Measurements from ENCODE around the gene PRRT3. TPM values are rescaled to one million over a fixed set of nuclear protein-coding genes. Genes with fewer than 3 reads are reported as not detected.
"Not testable (repeated sequence)": the region's sequence is repeated elsewhere in the genome, so short reads cannot be mapped to it uniquely, and the experiment has no call there.

PRRT3 gene
- total and polyA plus RNA-seq, 5 donors, result 1.2 to 2.1 (median 1.5) TPM

DNA sequence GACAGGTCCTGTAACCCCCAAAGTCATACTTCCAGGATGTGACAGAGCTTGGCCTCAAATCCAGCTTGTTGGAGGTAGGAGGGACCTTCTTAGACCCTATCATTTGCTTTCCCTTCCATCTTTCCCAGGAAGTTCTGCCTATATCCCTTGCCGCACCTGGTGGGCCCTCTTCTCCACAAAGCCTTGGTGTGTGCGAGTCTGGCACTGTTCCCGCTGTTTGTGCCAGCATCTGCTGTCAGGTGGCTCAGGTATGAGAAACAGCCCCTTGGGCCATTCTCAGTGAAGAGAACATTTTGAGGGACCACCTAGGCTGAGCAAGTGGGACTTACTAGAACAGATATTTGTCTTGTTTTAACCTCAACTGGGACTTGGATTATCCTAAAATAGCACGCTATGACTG lies 48.3 kb downstream of the PRRT3 start:
- H3K4me3 ChIP-seq (ENCODE audit: low read length), result no peak overlapping the region
- H3K27ac ChIP-seq (ENCODE audit: low read length), result no peak overlapping the region
- 93% methylated on average over 4 of the region's 4 CpGs for WGBS
- no peaks in the 10 kb centered on the region for H3K4me1 ChIP-seq (ENCODE audit: control insufficient read depth, insufficient read depth, low read length)
- H3K27me3 ChIP-seq (ENCODE audit: control insufficient read depth, insufficient read depth), result no peaks in the 10 kb centered on the region
- DNase-seq (no peak), ATAC-seq (no peak)
- H3K9me3 ChIP-seq (ENCODE audit: control insufficient read depth, low read length), result no peaks in the 10 kb centered on the region
- intact Hi-C loops (cut with DNase I), result no loop called here

- no peak overlapping the region for H3K4me3 ChIP-seq (ENCODE audit: low read length)
- intact Hi-C loops (cut with DNase I), result no loop called here
- no peaks in the 10 kb centered on the region for H3K9me3 ChIP-seq (ENCODE audit: control insufficient read depth, low read length)
- ATAC-seq, result peak in 1 of 2 donors; percentile 61
- peaks cover 3% of the 10 kb centered on the region for H3K4me1 ChIP-seq (ENCODE audit: control insufficient read depth, insufficient read depth, low read length)
- H3K27ac ChIP-seq (ENCODE audit: low read length), result no peak overlapping the region
- DNase-seq, result no peak
- 26% methylated on average over 4 of the region's 4 CpGs for WGBS
- H3K27me3 ChIP-seq (ENCODE audit: control insufficient read depth, insufficient read depth), result no peaks in the 10 kb centered on the region
Observed at GRCh38 chr3:9903238-9903624, 49.0 kb downstream of the PRRT3 start.

- intact Hi-C loops (cut with DNase I), result no loop called here
- peak; percentile 44 for ATAC-seq
- Histone ChIP-seq H3K27me3 (ENCODE audit: control insufficient read depth, insufficient read depth) (no peaks in the 10 kb centered on the region), H3K27ac (ENCODE audit: low read length) (no peak within 1 kb of the TSS), H3K9me3 (ENCODE audit: control insufficient read depth, low read length) (no peaks in the 10 kb centered on the region), H3K4me1 (ENCODE audit: control insufficient read depth, insufficient read depth, low read length) (peaks cover 3% of the 10 kb centered on the region), H3K4me3 (ENCODE audit: low read length) (no peak within 1 kb of the TSS)
- DNase-seq, result peak in 1 of 3 donors; percentile 59
- WGBS, result 55% methylated on average over 13 of the region's 13 CpGs
Observed at GRCh38 chr3:9902372-9903237, 49.6 kb downstream of the PRRT3 start, which contains the start of gene IL17RE. Gene IL17RE, plus strand, starts transcription at chr3:9902848. Its CDS starts 85 bp downstream, at chr3:9902933.

DNA sequence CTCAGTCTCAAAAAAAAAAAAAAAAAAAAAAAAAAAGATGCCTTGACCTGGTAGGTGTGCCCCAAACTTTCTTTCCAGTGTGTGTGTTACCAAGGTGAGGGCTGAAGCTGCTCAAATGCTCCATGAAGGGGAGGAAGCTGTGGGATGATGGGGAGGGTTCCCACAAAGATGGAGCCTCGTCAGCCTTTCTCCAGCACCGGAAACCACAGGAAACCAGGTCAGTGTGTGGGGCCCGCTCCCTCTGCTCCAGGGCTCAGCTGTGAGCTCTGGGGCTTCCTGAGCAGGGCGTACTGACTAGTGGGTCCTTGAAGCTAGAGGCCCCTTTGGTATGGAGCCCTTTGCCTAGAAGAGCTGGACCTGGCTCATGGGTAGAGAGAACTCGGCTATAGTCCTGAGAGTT lies 50.2 kb downstream of the PRRT3 start:
- H3K4me3 ChIP-seq (ENCODE audit: low read length), result no peak overlapping the region
- H3K27me3 ChIP-seq (ENCODE audit: control insufficient read depth, insufficient read depth), result no peaks in the 10 kb centered on the region
- intact Hi-C loops (cut with DNase I), result no loop called here
- 73% methylated on average over 5 of the region's 5 CpGs for WGBS
- H3K9me3 ChIP-seq (ENCODE audit: control insufficient read depth, low read length), result no peaks in the 10 kb centered on the region
- no peak for ATAC-seq
- no peak overlapping the region for H3K27ac ChIP-seq (ENCODE audit: low read length)
- no peak for DNase-seq
- peaks cover 3% of the 10 kb centered on the region for H3K4me1 ChIP-seq (ENCODE audit: control insufficient read depth, insufficient read depth, low read length)

DNA sequence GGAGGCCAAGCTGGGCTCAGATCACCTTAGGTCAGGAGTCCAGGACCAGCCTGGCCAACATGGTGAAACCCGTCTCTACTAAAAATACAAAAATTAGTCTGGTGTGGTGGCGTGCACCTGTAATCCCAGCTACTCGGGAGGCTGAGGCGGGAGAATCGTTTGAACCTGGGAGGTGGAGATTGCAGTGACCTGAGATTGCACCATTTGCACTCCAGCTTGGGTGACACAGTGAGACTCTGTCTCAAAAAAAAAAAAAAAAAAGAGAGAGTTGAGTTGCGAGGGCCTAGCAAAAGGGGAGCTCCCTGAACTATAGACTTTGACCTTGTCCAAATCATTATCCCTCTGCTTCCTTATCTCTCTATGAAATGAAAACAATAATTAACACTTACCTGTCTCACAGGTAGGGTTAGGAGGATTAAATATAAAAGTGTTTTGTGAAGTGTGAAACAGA lies 51.2 kb downstream of the PRRT3 start:
- 93% methylated on average over 6 of the region's 6 CpGs for WGBS
- H3K4me1 ChIP-seq (ENCODE audit: control insufficient read depth, insufficient read depth, low read length); H3K27ac ChIP-seq (ENCODE audit: low read length); H3K9me3 ChIP-seq (ENCODE audit: control insufficient read depth, low read length); intact Hi-C loops (cut with DNase I); H3K27me3 ChIP-seq (ENCODE audit: control insufficient read depth, insufficient read depth); DNase-seq; ATAC-seq; H3K4me3 ChIP-seq (ENCODE audit: low read length): not testable (repeated sequence)

DNA sequence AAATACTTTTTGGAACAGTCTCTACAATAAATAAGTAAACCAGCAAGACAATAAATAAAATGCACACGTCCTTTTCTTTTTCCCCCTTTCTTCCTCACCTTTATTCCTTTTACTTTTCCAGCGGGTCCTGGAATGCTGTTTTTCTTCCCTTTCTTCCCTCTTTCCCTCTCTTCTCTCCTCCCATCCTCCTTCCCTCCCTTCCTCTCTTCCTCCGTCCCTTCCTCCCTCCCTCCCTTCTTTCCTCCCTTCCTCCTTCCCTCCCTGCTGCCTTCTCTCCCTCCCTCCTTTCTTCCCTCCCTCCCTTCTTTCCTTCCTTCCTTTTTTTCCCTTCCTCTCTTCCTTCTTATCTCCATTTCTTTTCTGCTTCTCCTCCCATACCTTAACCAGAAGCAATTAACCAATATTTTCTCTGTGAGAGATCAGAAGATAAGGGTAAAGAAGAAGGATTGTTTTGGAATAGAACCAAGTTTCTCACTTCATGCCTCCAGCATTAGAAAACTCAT lies 52.9 kb downstream of the PRRT3 start:
- 51% methylated on average over 3 of the region's 3 CpGs for WGBS
- Histone ChIP-seq H3K27me3 (ENCODE audit: control insufficient read depth, insufficient read depth) (no peaks in the 10 kb centered on the region), H3K27ac (ENCODE audit: low read length) (no peak overlapping the region), H3K4me3 (ENCODE audit: low read length) (no peak overlapping the region), H3K9me3 (ENCODE audit: control insufficient read depth, low read length) (no peaks in the 10 kb centered on the region), H3K4me1 (ENCODE audit: control insufficient read depth, insufficient read depth, low read length) (peaks cover 3% of the 10 kb centered on the region)
- intact Hi-C loops (cut with DNase I), result no loop called here
- ATAC-seq, result no peak
- no peak for DNase-seq

- intact Hi-C loops (cut with DNase I), result no loop called here
- Histone ChIP-seq H3K9me3 (ENCODE audit: control insufficient read depth, low read length) (no peaks in the 10 kb centered on the region), H3K27me3 (ENCODE audit: control insufficient read depth, insufficient read depth) (no peaks in the 10 kb centered on the region), H3K27ac (ENCODE audit: low read length) (no peak overlapping the region), H3K4me3 (ENCODE audit: low read length) (no peak overlapping the region), H3K4me1 (ENCODE audit: control insufficient read depth, insufficient read depth, low read length) (peaks cover 3% of the 10 kb centered on the region)
- ATAC-seq, result no peak
- WGBS, result 71% methylated on average over 8 of the region's 8 CpGs
- DNase-seq, result no peak
Observed at GRCh38 chr3:9898467-9899241, 53.6 kb downstream of the PRRT3 start.

DNA sequence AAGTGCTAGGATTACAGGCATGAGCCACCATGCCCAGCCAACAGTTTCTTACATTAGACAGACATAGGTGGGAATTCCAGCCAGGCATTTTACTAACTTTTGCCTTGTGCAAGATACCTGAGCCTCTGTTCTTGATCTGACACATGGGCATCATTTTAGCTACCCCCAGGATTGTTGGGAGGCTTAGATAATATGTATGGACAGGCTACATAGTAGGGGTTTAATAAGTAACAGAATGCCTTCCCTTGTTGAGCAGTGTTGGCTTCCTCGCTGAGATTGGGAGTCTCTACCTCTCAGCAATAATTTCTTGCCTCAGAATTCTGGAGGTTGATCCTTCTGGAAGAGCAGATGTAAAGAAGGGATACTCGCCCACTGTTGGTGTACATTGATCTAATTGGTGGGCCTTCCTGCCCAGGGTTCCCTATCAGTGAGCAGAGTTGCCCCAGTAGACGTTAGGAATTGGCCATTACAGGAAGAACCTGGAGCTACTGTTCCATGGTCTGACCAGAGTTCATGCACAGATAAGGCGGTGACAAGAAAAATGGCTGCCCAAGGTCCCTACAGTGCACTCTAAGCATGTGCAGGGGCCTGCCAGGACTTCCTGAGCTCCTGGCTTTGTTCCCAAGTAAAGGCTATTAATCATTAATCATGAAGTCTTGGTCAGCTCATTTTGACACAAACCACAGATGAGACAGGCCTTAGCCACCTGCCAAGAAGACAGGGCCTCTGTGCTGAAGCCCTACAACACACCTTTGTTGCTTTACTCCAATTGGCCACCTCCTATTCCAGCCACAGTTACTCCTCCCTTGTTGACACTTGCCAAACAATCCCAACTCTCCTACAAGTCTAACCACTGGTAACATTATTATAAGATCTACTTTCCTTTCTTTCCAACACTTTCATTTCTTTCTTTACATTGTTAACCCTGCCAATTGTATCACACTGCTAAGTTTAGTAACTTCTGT lies 54.5 kb downstream of the PRRT3 start:
- H3K27me3 ChIP-seq (ENCODE audit: control insufficient read depth, insufficient read depth), result no peaks in the 10 kb centered on the region
- ATAC-seq, result peak; percentile 47 to 49
- intact Hi-C loops (cut with DNase I), result no loop called here
- no peak overlapping the region for H3K4me3 ChIP-seq (ENCODE audit: low read length)
- 52% methylated on average over 4 of the region's 4 CpGs for WGBS
- no peak for DNase-seq
- peaks cover 3% of the 10 kb centered on the region for H3K4me1 ChIP-seq (ENCODE audit: control insufficient read depth, insufficient read depth, low read length)
- H3K27ac ChIP-seq (ENCODE audit: low read length), result no peak overlapping the region
- H3K9me3 ChIP-seq (ENCODE audit: control insufficient read depth, low read length), result no peaks in the 10 kb centered on the region

GRCh38 chr3:9896755-9897407 lies 55.3 kb downstream of the PRRT3 start:
- H3K27me3 ChIP-seq (ENCODE audit: control insufficient read depth, insufficient read depth); H3K4me3 ChIP-seq (ENCODE audit: low read length); H3K9me3 ChIP-seq (ENCODE audit: control insufficient read depth, low read length); intact Hi-C loops (cut with DNase I); ATAC-seq; H3K27ac ChIP-seq (ENCODE audit: low read length); H3K4me1 ChIP-seq (ENCODE audit: control insufficient read depth, insufficient read depth, low read length); DNase-seq: not testable (repeated sequence)
- WGBS, result 90% methylated on average over 10 of the region's 10 CpGs

DNA sequence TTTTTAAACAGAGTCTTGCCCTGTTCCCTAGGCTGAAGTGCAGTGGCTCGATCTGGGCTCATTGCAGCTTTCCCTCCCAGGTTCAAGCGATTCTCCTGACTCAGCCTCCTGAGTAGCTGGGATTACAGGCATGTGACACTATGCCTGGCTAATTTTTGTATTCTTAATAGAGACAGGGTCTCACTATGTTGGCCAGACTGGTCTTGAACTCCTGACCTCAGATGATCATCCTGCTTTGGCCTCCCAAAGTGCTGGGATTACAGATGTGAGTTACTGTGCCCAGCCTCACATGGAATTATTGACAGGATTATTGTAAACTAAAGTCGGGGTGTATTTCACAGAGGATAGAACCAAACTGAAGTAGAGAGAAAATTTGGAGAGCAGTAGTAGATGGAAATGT lies 56.5 kb downstream of the PRRT3 start:
- H3K9me3 ChIP-seq (ENCODE audit: control insufficient read depth, low read length); H3K27ac ChIP-seq (ENCODE audit: low read length); H3K4me1 ChIP-seq (ENCODE audit: control insufficient read depth, insufficient read depth, low read length); H3K27me3 ChIP-seq (ENCODE audit: control insufficient read depth, insufficient read depth); DNase-seq; intact Hi-C loops (cut with DNase I); H3K4me3 ChIP-seq (ENCODE audit: low read length); ATAC-seq: not testable (repeated sequence)
- WGBS, result 93% methylated on average over 3 of the region's 3 CpGs
